SK-N-SH treated with all-trans-retinoic acid at 6 μM for 48 hours (cell line): ENCODE results near the gene SIK1.
"Not testable (repeated sequence)": the region's sequence is repeated elsewhere in the genome, so short reads cannot be mapped to it uniquely, and the experiment has no call there.

Experiments used
- ATAC-seq: fragments of 200-7000 bp; cut with Tn5 transposase; 3 replicates; pipeline ENCODE4 v1.9.1; 2020; ENCODE audit warnings: mild to moderate bottlenecking, moderate library complexity
- ARNTL ChIP-seq: fragments of 450-650 bp; formaldehyde crosslinking; IDR thresholded peaks from 2 replicates; pipeline ENCODE4 v1.5.0; 2020; ENCODE audit warnings: low read depth, mild to moderate bottlenecking, moderate library complexity, borderline replicate concordance
- PATZ1 ChIP-seq: fragments of 250-450 bp; sonication (Bioruptor Pico); IDR thresholded peaks from 2 replicates; pipeline ENCODE4 v1.8.0; 2020; ENCODE audit warnings: mild to moderate bottlenecking, moderate library complexity, borderline replicate concordance
- POU6F1 ChIP-seq: fragments of 250-450 bp; sonication (Bioruptor Pico); IDR thresholded peaks from 2 replicates; pipeline ENCODE4 v1.8.0; 2021; ENCODE audit warnings: low read depth, mild to moderate bottlenecking, moderate library complexity, borderline replicate concordance
- RARB ChIP-seq: fragments of 250-450 bp; sonication (Bioruptor Pico); IDR thresholded peaks from 2 replicates; pipeline ENCODE4 v1.8.0; 2021; ENCODE audit warnings: mild to moderate bottlenecking, moderate library complexity
- SNAI2 ChIP-seq: fragments of 250-450 bp; sonication (Bioruptor Pico); IDR thresholded peaks from 2 replicates; pipeline ENCODE4 v1.5.0; 2020; ENCODE audit warnings: mild to moderate bottlenecking, moderate library complexity
- TCF4 ChIP-seq: fragments of 250-450 bp; sonication (Bioruptor Pico); IDR thresholded peaks from 2 replicates; pipeline ENCODE4 v1.8.0; 2021; ENCODE audit warnings: mild to moderate bottlenecking, moderate library complexity, borderline replicate concordance
- TOX ChIP-seq: fragments of 250-450 bp; sonication (Bioruptor Pico); IDR thresholded peaks from 2 replicates; pipeline ENCODE4 v1.8.0; 2021; ENCODE audit warnings: mild to moderate bottlenecking, moderate library complexity, borderline replicate concordance
- ZFP3 ChIP-seq: fragments of 250-450 bp; sonication (Bioruptor Pico); IDR thresholded peaks from 2 replicates; pipeline ENCODE4 v1.5.0; 2020; ENCODE audit warnings: mild to moderate bottlenecking, moderate library complexity
- ZFP30 ChIP-seq: fragments of 450-650 bp; formaldehyde crosslinking; IDR thresholded peaks from 2 replicates; pipeline ENCODE4 v1.5.0; 2022; ENCODE audit warnings: mild to moderate bottlenecking, moderate library complexity
- ZNF565 ChIP-seq: fragments of 450-650 bp; formaldehyde crosslinking; conservative IDR thresholded peaks from 2 replicates; pipeline ENCODE4 v1.5.0; 2020; ENCODE audit warnings: low read depth, mild to moderate bottlenecking, moderate library complexity

The SIK1 gene

GRCh38 chr21:43407139-43407538 is 19.8 kb downstream of the SIK1 start:
- not testable (repeated sequence) for ATAC-seq

DNA sequence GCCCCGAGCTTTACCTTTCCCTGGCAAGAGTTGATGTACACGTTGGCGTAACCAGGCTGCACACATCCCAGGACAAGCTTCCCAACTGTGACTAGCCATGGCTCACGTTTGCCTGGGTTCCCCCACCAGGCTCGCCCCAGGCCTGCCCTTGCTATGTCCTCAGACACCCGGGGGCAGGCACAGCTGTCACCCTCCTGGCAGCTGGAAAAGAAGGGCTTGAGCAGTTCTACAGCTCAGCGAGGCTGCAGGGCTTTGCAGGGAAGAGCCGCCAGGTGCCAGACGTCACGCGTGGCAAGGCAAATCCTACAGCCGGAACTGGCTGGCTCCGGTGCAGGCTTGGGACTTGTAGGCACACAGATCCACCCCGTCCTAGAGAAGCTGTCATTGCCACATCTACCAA is 22.5 kb downstream of the SIK1 start:
- ATAC-seq, result not testable (repeated sequence)

DNA sequence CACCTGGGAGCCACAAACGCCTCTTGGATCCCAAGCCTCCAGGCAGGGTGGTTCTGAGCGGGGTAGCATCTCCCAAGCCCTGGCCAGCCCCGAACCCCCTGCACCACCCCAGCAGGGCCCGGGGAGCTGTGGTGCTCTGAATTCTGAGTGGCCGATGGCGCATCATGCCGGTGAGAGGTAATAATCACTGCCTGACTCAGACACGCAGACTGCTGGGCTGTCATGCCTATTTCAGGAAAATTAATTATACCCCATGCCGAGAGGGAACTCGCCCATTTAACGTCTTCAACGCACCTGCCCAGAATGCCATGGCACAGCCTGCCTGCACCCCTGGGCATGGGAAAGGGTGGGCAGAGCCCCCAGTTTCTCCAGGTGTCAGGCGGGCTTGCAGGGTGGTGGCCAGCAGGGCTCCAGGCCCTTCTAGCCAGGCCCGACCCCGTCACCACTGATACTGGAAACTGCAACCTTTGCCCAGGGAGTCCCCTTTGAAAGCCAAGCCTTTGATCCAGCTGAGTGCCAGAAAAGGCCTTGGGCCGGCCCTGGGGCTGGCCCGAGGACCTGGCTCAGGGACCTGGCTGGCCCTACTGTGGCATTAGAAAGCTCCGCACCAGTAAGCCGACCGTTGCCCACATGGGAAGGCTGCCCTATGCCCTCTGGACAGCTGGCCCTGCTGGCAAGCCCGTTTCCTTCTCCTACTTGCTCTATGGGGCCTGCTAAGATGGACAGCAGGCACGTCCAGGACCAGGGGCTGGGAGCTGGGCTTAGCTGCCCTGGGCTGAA is 23.1 kb downstream of the SIK1 start:
- not testable (repeated sequence) for ATAC-seq

DNA sequence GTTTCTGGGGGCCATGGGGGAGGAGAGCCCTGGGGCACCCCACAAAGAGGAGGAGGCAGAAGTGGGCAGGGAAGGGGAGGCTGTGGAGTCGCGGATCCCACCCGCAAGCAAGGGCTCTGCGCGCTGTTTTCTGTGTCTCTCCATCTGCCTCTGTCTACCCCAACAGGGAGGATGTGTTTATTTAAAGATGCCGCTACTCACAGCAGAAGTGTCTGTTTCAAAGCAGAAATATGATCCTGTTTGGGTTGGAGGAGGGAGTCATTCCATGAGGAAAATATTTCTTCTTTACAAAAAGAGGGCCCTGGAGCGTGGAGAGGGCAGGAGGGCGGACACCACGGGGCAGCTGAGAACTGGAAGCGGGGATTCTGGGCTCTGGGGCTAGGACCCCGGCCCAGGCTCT is 25.8 kb downstream of the SIK1 start:
- ATAC-seq, result not testable (repeated sequence)

GRCh38 chr21:43399595-43400015 is 27.3 kb downstream of the SIK1 start:
- not testable (repeated sequence) for ATAC-seq

DNA sequence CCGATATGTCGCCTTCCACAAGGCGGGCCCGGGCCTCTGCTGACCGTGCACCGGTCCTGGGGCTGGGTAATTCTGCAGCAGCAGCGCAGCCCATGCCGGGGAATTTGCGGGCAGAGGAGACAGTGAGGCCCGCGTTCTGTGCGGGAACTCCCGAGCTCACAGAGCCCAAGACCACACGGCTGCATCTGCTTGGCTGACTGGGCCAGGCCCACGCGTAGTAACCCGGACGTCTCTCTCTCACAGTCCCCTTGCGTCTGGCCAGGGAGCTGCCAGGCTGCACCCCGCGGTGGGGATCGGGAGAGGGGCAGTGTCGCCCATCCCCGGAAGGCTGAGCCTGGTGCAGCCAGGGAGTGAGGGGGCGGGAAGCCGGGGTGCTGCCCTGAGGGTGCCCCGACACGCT is 27.8 kb downstream of the SIK1 start:
- not testable (repeated sequence) for ATAC-seq

GRCh38 chr21:43398533-43398932 is 28.4 kb downstream of the SIK1 start:
- not testable (repeated sequence) for ATAC-seq

DNA sequence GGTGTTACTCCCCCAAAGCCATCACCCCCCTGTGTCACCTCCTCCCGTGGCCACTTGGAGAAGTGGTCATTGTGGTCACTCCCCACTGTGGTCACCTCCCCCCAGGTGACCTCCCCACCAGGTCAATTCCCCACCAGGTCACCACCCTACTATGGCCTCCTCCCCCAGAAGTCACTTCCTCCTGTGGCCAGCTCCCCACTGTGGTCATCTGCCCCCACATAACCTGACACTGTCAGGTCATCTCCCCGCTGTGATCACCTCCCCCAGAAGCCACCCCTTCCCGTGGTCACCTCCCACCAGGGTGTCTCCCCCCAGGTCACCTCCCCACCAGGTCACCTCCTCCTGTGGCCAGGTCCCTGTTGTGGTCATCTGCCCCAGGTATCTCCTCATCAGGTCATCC is 28.9 kb downstream of the SIK1 start:
- not testable (repeated sequence) for ATAC-seq

GRCh38 chr21:43397439-43397808 is 29.5 kb downstream of the SIK1 start:
- ATAC-seq, result not testable (repeated sequence)

DNA sequence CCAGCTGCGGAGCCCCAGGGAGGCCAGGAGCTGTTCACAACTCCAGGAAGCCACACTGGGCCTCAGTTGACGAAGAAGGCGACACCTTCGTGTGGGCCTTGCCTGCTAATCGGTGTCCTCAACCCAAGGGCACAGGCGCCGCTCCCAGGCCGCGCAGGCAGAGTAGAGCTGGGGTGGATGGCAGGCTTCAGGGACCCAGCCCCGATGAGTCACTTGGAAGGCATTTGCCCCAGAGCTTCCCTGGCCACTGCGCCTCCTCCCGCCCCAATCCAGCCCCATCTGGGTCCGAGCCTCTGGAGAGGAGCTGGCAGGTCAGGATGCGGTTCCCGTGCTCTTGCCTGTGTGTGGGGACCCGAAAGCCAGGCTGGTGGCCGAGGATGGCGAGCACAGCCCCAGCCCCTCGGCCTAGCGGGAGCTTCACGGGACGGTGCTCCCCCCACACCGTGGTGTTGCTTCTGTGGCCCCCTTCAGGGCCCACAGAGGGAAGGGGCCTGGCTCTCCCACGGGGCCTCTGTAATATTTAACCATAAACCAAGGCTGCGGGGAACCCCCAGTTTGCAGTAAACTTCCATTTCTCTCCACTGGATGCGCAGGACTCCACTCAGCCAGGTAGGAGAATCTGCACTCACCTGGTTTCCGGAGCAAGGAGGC is 30.0 kb downstream of the SIK1 start:
- peak; percentile 94 for ATAC-seq

- ATAC-seq, result not testable (repeated sequence)
Measured at GRCh38 chr21:43383351-43383750, 43.6 kb downstream of the SIK1 start.

DNA sequence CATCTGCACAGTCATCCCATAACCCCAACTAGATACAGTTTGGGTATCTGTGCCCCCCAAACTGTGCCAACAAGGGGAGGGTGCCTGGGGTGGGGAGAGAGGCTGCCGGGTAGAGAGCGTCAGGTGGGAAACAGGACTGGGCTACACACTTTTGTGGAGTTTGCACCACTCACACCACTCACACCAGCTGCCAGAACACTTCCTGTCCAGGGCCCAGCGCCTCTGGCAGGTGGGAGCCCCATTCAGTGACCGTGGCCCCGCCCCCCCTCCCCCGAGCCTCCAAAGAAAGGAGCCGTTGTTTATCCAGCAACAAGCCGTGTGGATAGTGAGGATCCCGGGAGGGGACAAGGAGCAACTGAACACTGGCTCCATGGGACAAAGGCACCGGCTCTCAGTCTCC is 44.0 kb downstream of the SIK1 start:
- not testable (repeated sequence) for ATAC-seq

DNA sequence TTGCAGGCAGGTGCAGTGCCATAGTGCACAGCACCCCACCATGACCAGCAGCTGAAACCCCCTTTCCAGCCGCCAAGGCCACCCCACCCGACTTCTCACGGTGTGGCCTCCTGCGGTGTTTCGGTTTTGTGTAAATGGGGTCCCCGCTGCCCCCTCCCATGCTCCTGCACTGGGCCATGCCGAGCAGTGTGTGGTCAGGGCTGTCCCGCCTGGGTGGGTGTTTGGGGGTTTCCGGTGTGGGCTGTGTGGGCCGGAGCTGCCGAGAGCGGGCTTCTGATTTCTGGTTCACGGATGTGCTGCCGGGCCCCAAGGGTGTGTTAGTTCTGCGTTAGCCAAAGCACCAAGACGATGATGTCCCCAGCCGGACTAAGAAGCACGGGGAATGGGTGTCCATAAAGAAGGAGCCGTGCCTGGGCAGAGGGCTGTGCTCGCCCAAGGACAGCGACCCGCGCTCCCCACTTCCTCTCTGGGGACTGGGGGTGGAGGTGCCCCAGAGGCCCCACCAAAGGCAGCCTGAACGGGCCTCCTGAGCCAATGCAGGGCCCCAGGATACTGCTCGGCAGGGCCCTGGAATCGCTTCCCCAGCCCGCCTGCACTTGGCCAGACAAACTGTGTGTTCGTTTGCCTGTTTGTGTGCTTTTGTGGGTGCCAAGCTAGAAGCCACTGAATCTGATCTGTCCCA is 45.9 kb downstream of the SIK1 start:
- ATAC-seq, result not testable (repeated sequence)

GRCh38 chr21:43380337-43380736 is 46.6 kb downstream of the SIK1 start:
- not testable (repeated sequence) for ATAC-seq

DNA sequence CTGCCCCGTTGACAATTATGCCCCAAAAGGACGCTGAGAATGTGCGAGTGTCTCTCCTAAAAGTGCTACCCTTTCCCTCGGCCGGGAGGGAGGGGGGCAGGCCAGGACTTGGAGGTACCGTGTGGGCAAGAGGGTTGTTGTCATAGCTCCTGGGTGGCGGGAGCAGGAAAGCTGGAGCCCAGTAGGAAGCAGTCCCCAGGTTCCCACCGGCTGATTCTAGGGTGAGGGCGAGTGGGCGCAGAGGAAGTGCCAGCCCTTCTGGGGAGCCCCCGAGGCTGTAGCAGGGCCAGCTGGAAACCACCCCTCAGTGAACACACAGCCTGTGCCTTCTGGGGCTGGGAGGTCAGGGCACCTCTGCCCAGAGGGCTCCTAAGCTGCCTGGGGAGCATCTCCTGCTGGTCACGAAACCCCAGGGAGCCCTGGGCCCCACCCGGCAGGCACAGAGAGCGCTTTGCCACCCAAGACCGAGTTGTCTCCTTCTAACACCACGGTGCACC is 47.3 kb downstream of the SIK1 start:
- ATAC-seq, result not testable (repeated sequence)

DNA sequence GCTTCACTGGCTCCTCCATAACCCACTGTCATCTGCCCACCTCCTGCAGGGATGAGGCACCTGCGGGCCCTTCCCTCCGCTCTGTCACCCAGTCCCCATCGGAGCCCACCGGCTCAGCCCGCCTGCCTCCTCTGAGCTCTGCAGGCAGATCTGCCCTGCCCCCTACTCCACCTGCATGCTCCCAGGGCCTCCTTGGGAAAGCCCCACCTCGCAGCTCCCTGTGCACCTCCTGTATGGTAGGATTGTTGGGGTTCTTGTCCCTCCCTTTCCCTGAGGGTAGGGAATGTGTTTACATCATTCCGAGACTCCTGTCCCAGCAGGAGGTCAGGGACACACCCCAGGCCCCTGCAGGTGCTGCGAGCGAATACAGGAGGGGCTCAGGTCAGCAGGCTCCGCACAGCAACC is 50.5 kb downstream of the SIK1 start:
- no peak for ATAC-seq
- TF ChIP-seq ARNTL (CRISPR knock-in tag), result no peak
- TF ChIP-seq TOX (CRISPR knock-in tag), result no peak
- TF ChIP-seq TCF4, result no peak
- TF ChIP-seq RARB, result no peak
- no peak for TF ChIP-seq SNAI2
- no peak for TF ChIP-seq POU6F1 (CRISPR knock-in tag)
- no peak for TF ChIP-seq ZNF565 (CRISPR knock-in tag)
- TF ChIP-seq ZFP30 (CRISPR knock-in tag), result no peak
- no peak for TF ChIP-seq ZFP3 (CRISPR knock-in tag)
- TF ChIP-seq PATZ1, result no peak
